ENCODE results near the gene ABHD11.

ABHD11 gene

DNA sequence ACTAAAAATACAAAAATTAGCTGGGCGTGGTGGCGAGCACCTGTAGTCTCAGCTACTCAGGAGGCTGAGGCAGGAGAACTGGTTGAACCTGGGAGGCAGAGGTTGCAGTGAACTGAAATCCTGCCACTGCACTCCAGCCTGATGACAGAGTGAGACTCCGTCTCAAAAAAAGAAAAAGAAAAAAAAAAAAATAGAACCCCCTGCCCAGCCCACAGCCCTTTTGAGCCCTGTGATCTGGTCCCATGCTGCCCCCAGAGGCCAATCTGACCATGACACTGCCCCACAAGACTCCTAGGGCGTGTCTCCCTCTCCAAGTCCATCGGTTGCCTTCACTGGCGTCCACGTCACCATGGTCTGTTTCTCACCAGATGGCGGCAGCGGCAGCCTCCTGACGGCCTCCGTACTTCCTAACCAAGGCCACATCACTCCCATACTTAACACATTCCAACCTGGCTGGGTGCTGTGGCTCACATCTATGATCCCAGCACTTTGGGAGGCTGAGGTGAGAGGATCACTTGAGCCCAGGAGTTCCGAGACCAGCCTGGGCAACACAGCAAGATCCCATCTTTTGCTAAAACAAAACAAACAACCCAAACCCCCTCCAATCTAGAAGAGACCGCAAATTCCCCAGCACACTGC lies 37.1 kb downstream of the ABHD11 start:
- peak; percentile 74 for DNase-seq (ENCODE audit: low spot score)

DNA sequence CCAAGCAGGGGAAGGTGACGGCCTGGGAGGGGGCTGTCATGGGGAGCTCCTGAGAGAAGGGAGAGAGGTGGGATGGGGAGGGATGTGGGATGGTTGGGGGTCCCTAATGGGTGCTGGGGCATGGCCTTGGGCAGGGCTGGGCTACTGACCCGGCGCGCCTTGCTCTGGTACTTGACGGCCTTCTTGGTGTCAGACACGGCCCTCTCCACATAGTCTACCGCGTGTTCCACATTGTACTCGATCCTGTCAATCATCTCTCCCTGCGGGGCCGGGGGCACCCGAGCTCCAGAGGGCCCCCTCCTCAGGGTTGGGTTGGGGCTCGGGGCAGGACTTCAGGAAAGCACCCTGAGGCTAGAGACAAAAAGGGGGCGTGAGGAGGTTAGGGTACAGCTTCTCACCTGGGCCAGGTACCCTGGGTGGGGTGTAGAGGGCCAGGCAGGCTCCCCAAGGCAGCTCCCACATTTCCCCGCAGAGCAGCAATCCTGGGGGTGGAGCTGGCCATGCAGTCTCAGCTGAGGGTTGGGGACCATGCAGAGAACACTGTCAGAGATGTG lies 37.9 kb downstream of the ABHD11 start:
- DNase-seq (ENCODE audit: low spot score) = no peak

DNA sequence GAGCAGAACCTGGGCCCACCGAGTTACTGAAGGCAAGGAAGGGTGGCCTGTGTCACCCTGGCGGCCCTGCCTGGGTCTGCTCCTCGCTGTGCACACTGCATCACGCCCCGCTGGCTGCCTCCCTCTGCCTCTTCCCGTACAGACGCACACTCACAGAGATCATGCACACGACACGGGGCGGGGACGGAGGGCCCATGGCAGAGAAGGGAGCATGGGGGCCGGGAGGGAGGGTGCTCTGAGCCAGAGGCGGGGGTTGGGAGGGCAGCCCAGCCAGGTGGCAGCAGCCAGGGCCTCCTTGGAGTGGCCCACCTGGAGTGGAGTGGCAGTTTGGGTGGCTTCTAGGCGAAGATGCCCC lies 38.6 kb downstream of the ABHD11 start:
- no peak for DNase-seq (ENCODE audit: low spot score)

DNA sequence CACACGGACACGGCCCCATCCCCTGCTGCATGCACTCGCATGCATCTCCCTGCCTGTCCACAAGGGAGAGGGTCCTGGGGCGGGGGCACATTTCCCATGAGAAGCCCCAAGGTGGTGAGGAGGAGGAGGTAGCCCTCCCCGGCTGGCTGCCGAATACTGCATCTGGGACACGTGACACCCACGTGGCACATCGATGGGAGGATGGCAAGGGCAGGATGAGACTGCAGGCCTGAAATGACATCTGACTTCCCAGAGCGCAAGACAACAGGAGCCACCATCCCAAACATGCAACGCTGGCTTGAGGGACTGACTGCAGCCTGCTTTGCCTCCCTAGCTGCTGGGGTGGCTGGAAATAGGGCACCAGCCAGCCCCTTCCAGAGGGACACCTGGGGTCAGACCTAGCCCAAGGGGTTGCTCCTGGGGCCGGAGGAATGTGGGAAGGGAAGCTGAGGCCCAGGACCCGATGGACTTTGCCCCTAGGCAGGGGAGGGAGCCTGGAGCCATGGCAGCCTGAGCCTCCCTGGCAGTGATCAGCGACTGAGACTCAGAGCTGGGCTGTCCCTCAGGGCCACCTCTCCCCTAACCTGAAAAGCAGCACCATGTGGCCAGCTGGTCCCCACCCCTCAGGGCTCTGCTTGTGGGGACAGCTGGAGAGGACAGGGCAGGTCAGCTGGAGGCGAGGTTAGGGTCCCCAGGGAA lies 39.1 kb downstream of the ABHD11 start:
- DNase-seq (ENCODE audit: low spot score) = no peak

- no peak for DNase-seq (ENCODE audit: low spot score)
Observed at GRCh38 chr7:73698410-73698809, 40.2 kb downstream of the ABHD11 start.

DNA sequence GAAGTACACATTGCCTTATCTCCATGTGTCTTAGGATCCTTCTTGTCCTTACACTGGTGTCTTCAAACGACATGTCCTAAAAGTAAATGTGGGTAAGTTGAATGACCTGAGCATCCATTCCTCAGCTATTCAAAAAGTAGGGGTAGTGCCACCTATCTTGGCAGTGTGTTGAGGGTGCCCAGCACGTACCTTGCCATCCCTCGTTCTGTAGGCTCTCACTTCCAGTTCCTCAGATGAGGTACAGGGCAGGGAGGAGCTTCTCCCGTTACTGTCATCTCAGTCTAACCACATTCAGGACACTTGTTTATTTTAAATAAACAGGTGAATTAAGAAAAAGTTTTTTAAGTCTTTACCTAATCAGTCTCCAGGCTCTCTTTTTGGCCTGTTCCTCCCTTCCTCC lies 42.2 kb downstream of the ABHD11 start:
- no peak for DNase-seq (ENCODE audit: low spot score)

- no peak for DNase-seq (ENCODE audit: low spot score)
Observed at GRCh38 chr7:73690646-73691045, 48.0 kb downstream of the ABHD11 start.

- no peak for DNase-seq (ENCODE audit: low spot score)
Observed at GRCh38 chr7:73688288-73688687, 50.3 kb downstream of the ABHD11 start.

All from GM03348 (cell line).